Endothelial cell of umbilical vein (primary cell): ENCODE measurements around the gene ZP2. TPM values are rescaled to one million over a fixed set of nuclear protein-coding genes. Genes with fewer than 3 reads are reported as not detected.

ENCODE experiments used
- BruUV-seq: library from RNA; stranded (reverse); fragments of 400-500 nt; replicated peaks from 2 replicates; lab custom pipeline; 2021; lab: Mats Ljungman, UMichigan
- CTCF ChIA-PET: fragments of 300-600, 350-600 bp; sonication (Branson Sonifier 250); formaldehyde crosslinking; loops from one replicate; lab custom pipeline; 2021; ENCODE audit warnings: antibody characterized with exemption, inconsistent platforms; lab: Charles Lee
- POLR2A ChIA-PET: fragments of 300-600, 350-600 bp; sonication (Branson Sonifier 250); formaldehyde crosslinking; loops from one replicate; lab custom pipeline; 2021; ENCODE audit warnings: antibody characterized with exemption, inconsistent platforms; lab: Charles Lee
- DNase-seq: peaks from one replicate; pipeline ENCODE4 v3.0.0-alpha.2; 2011; ENCODE audit warnings: low read depth, low spot score
- FAIRE-seq: peaks from 2 replicates; lab custom pipeline; 2011; peaks lifted over from hg19 to GRCh38; lab: Jason Lieb, UNC
- H2AFZ ChIP-seq: 2 replicates; pipeline ENCODE4 v1.6.0; 2012; ENCODE audit warnings: low read depth, low read length, control low read depth, inconsistent platforms
- H3K27ac ChIP-seq: 2 replicates; pipeline ENCODE4 v1.5.1; 2011; ENCODE audit warnings: low read depth, mild to moderate bottlenecking, control low read depth, low read length, moderate library complexity; ENCODE audit not compliant: insufficient read depth
- H3K27me3 ChIP-seq, 2 experiments: 2 replicates each; pipeline versions ENCODE4 v1.6.0 to v1.6.1; 2011; ENCODE audit warnings: low read length in 2 of 2, mixed read lengths in 1 of 2; ENCODE audit not compliant: control insufficient read depth in 2 of 2, insufficient read depth in 2 of 2
- H3K36me3 ChIP-seq, 2 experiments: 2 replicates in 1 of 2; 3 replicates in 1 of 2; pipeline ENCODE4 v1.5.1; 2011; ENCODE audit warnings: low read length in 2 of 2, mild to moderate bottlenecking in 1 of 2, moderate library complexity in 1 of 2; ENCODE audit not compliant: control insufficient read depth in 2 of 2, insufficient read depth in 2 of 2; ENCODE audit errors: extremely low read depth in 1 of 2
- H3K4me1 ChIP-seq: 3 replicates; pipeline ENCODE4 v1.5.1; 2011; ENCODE audit warnings: mild to moderate bottlenecking, low read length; ENCODE audit not compliant: control insufficient read depth, insufficient read depth; ENCODE audit errors: extremely low read depth
- H3K4me2 ChIP-seq: 2 replicates; pipeline ENCODE4 v1.6.1; 2011; ENCODE audit warnings: low read length, control low read depth, mixed read lengths; ENCODE audit not compliant: insufficient read depth
- H3K4me3 ChIP-seq, 3 experiments: fragments of 200-600 bp in 1 of 3; sonication (generic), shearing (Covaris generic) in 1 of 3; replicated peaks in 1 of 3; 2 replicates each; pipeline ENCODE4 v1.5.1; 2011 to 2016; ENCODE audit warnings: control low read depth in 3 of 3, low read length in 3 of 3, mild to moderate bottlenecking in 2 of 3, inconsistent platforms in 1 of 3, low read depth in 1 of 3, moderate library complexity in 1 of 3; ENCODE audit not compliant: insufficient read depth in 1 of 3
- H3K79me2 ChIP-seq: 2 replicates; pipeline ENCODE4 v1.6.0; 2012; ENCODE audit warnings: low read length, inconsistent platforms; ENCODE audit not compliant: control insufficient read depth, insufficient read depth
- H3K9ac ChIP-seq: replicated peaks from 2 replicates; pipeline ENCODE3; 2011; ENCODE audit warnings: low read length, control low read depth; ENCODE audit not compliant: insufficient read depth; ENCODE audit errors: extremely low read depth
- H3K9me1 ChIP-seq: replicated peaks from 3 replicates; pipeline ENCODE4 v1.6.0; 2011; ENCODE audit warnings: mild to moderate bottlenecking, low read length; ENCODE audit not compliant: control insufficient read depth, insufficient read depth; ENCODE audit errors: extremely low read depth
- H3K9me3 ChIP-seq: replicated peaks from 2 replicates; pipeline ENCODE4 v1.5.1; 2012; ENCODE audit warnings: low read length, inconsistent platforms; ENCODE audit not compliant: control insufficient read depth, insufficient read depth
- H4K20me1 ChIP-seq: replicated peaks from 2 replicates; pipeline ENCODE3; 2011; ENCODE audit warnings: mild to moderate bottlenecking, low read length; ENCODE audit not compliant: control insufficient read depth, insufficient read depth; ENCODE audit errors: extremely low read depth
- CTCF ChIP-seq, 2 donors: IDR thresholded peaks; 1 replicate in 1 of 2; 2 replicates in 1 of 2; pipeline ENCODE4 v1.5.1; 2011; ENCODE audit warnings: low read length in 2 of 2, mild to moderate bottlenecking in 2 of 2, moderate library complexity in 2 of 2, control low read depth in 1 of 2, inconsistent platforms in 1 of 2, low read depth in 1 of 2; ENCODE audit not compliant: insufficient read depth in 1 of 2; ENCODE audit errors: extremely low read depth in 1 of 2
- EZH2 ChIP-seq: IDR thresholded peaks from 2 replicates; pipeline ENCODE4 v1.6.1; 2012; ENCODE audit warnings: borderline replicate concordance, low read depth, mild to moderate bottlenecking, moderate library complexity, low read length, inconsistent platforms; ENCODE audit not compliant: severe bottlenecking
- FOS ChIP-seq: IDR thresholded peaks from 2 replicates; pipeline ENCODE4 v1.6.1; 2011; ENCODE audit warnings: mild to moderate bottlenecking, low read length, moderate library complexity, borderline replicate concordance; ENCODE audit not compliant: insufficient read depth
- GATA2 ChIP-seq: IDR thresholded peaks from 2 replicates; pipeline ENCODE4 v1.7.0; 2011; ENCODE audit warnings: low read depth, mild to moderate bottlenecking, moderate library complexity, mixed read lengths, low read length; ENCODE audit not compliant: insufficient read length, insufficient read depth
- JUN ChIP-seq: IDR thresholded peaks from 2 replicates; pipeline ENCODE4 v1.6.1; 2011; ENCODE audit warnings: borderline replicate concordance, low read depth; ENCODE audit not compliant: insufficient read length, insufficient read depth
- MAX ChIP-seq: IDR thresholded peaks from 2 replicates; pipeline ENCODE4 v1.6.1; 2011; ENCODE audit not compliant: insufficient read depth, insufficient read length
- MYC ChIP-seq: IDR thresholded peaks from one replicate; pipeline ENCODE4 v1.6.1; 2011; ENCODE audit warnings: mild to moderate bottlenecking, low read depth, low read length
- POLR2A ChIP-seq: IDR thresholded peaks from 2 replicates; pipeline ENCODE4 v1.6.1; 2012; ENCODE audit warnings: low read depth, mild to moderate bottlenecking, control low read depth, low read length
- POLR2AphosphoS5 ChIP-seq: IDR thresholded peaks from 2 replicates; pipeline ENCODE4 v1.6.1; 2012; ENCODE audit warnings: low read depth, mild to moderate bottlenecking, control low read depth, low read length, moderate library complexity; ENCODE audit not compliant: insufficient read depth
- dilution Hi-C: fragments of 300-500 bp; cut with MboI; formaldehyde crosslinking; loops from one replicate; pipeline ENCODE4 v1.15.0; 2019; ENCODE audit warnings: low sequenced_read_pairs; ENCODE audit not compliant: extremely low pct_ligation_motif_present
- intact Hi-C: fragments of 100-400 bp; cut with micrococcal nuclease; formaldehyde crosslinking; loops from one replicate; pipeline ENCODE4 v1.10.0; 2022
- polyA plus RNA-seq, 4 experiments: library from polyadenylated mRNA; depleted of rRNA in 3 of 4; stranded (reverse) in 3 of 4; unstranded in 1 of 4; fragments of >200 nt; gene quantifications; 2 replicates each; pipeline versions ENCODE4 v1.2.1 to v1.2.3, GENCODE V29; 2011 to 2012; ENCODE audit warnings: missing spikeins in 1 of 4
- total RNA-seq: library from RNA; stranded (reverse); gene quantifications from 2 replicates; pipeline ENCODE4 v1.2.3, GENCODE V29; 2021

The ZP2 gene
- total and polyA plus RNA-seq, 2 donors (not counting 3 experiments of a cell fraction or from before 2014, with no cell fraction given), result not detected

GRCh38 chr16:21183995-21184394 is 27.4 kb downstream of the ZP2 start:
- dilution Hi-C loops, result no loop called here
- H3K36me3 ChIP-seq, result peaks cover 0 to 14% of the 10 kb centered on the region in 2 experiments
- FAIRE-seq (no peak), DNase-seq (no peak)
- no peak overlapping the region for H2AFZ ChIP-seq
- peaks cover 11% of the 10 kb centered on the region for H3K4me1 ChIP-seq
- ChIA-PET CTCF (no interaction called here), POLR2A (no interaction called here)
- no peak overlapping the region for H3K27ac ChIP-seq
- H3K9me3 ChIP-seq, result no peaks in the 10 kb centered on the region
- no peaks in the 10 kb centered on the region for H3K79me2 ChIP-seq
- H3K9ac ChIP-seq, result no peak overlapping the region
- no peaks in the 10 kb centered on the region for H4K20me1 ChIP-seq
- H3K27me3 ChIP-seq, result no peaks in the 10 kb centered on the region
- H3K4me3 ChIP-seq, result no peak overlapping the region
- BruUV-seq, result no TSS peak
- no peak for TF ChIP-seq CTCF (IDR thresholded peaks at IDR 0.05; ENCODE audit: extremely low read depth in 1 of 2, insufficient read depth in 1 of 2, low read depth in 1 of 2, low read length in 2 of 2)
- no peak for TF ChIP-seq EZH2
- TF ChIP-seq POLR2A, result no peak
- TF ChIP-seq FOS, result no peak
- TF ChIP-seq GATA2, result no peak
- no peak for TF ChIP-seq JUN
- TF ChIP-seq POLR2AphosphoS5, result no peak
- no peak for TF ChIP-seq MYC
- no peak for TF ChIP-seq MAX
- no peaks in the 10 kb centered on the region for H3K9me1 ChIP-seq
- H3K4me2 ChIP-seq, result no peak overlapping the region
- intact Hi-C loops, result no loop called here
